Vagina (tissue), 2 donors: ENCODE measurements around the gene NAE1.

Experiments used
- POLR2A ChIP-seq, 2 donors: fragments of 450-650 bp; IDR thresholded peaks; one replicate each; pipeline ENCODE4 v1.6.1; 2017; ENCODE audit warnings: antibody characterized with exemption in 2 of 2, mild to moderate bottlenecking in 2 of 2, moderate library complexity in 2 of 2
- POLR2AphosphoS5 ChIP-seq, 2 donors: sonication (generic); formaldehyde crosslinking; IDR thresholded peaks; one replicate each; pipeline ENCODE4 v1.9.0; 2017; ENCODE audit warnings: antibody characterized with exemption in 2 of 2, mild to moderate bottlenecking in 2 of 2, low read depth in 1 of 2; ENCODE audit not compliant: insufficient read depth in 1 of 2
- TF ChIP-seq, protein P1 (sequence below), 3 experiments: fragments of 450-650 bp in 2 of 3; fragments of 200-600 bp in 1 of 3; sonication (generic) in 1 of 3; IDR thresholded peaks; one replicate each; pipeline ENCODE4 v1.5.1; 2017 to 2019; ENCODE audit warnings: antibody characterized with exemption in 3 of 3, mild to moderate bottlenecking in 2 of 3, moderate library complexity in 2 of 3

DNA sequence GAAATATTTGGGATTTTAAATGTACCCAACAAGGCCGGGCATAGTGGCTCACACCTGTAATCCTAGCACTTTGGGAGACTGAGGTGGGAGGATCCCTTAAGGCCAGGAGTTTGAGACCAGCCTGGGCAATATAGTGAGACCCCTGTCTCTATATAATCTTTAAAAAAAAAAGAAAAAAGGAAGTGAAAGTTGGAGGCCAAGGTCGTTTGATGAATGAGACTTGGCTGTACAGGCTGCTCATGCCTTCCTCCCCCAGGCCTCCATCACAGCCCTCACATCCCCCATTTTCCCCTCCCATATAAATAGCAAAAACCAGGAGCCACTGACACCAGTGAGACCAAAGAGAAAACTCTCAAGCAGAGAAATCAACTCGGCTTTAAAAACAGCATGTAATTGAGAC is 10.1 kb upstream of the NAE1 start:
- TF ChIP-seq, protein P1, sequence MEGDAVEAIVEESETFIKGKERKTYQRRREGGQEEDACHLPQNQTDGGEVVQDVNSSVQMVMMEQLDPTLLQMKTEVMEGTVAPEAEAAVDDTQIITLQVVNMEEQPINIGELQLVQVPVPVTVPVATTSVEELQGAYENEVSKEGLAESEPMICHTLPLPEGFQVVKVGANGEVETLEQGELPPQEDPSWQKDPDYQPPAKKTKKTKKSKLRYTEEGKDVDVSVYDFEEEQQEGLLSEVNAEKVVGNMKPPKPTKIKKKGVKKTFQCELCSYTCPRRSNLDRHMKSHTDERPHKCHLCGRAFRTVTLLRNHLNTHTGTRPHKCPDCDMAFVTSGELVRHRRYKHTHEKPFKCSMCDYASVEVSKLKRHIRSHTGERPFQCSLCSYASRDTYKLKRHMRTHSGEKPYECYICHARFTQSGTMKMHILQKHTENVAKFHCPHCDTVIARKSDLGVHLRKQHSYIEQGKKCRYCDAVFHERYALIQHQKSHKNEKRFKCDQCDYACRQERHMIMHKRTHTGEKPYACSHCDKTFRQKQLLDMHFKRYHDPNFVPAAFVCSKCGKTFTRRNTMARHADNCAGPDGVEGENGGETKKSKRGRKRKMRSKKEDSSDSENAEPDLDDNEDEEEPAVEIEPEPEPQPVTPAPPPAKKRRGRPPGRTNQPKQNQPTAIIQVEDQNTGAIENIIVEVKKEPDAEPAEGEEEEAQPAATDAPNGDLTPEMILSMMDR (IDR thresholded peaks at IDR 0.05) = no peak
- no peak for TF ChIP-seq POLR2A (IDR thresholded peaks at IDR 0.05)
- no peak for TF ChIP-seq POLR2AphosphoS5 (IDR thresholded peaks at IDR 0.05; ENCODE audit: insufficient read depth in 1 of 2, low read depth in 1 of 2)
